MG63 (cell line): ENCODE data around the gene KCTD2. TPM values are rescaled to one million over a fixed set of nuclear protein-coding genes. Genes with fewer than 3 reads are reported as not detected.
"Not testable (repeated sequence)": the region's sequence is repeated elsewhere in the genome, so short reads cannot be mapped to it uniquely, and the experiment has no call there.

Experiments used
- DNase-seq: peaks from one replicate; pipeline ENCODE4 v3.0.0-alpha.2; 2020
- H3K27me3 ChIP-seq: fragments of 250-450 bp; sonication (Bioruptor Pico); 2 replicates; pipeline ENCODE4 v1.5.1; 2020; ENCODE audit warnings: mild to moderate bottlenecking, moderate library complexity
- H3K36me3 ChIP-seq: fragments of 250-450 bp; sonication (Bioruptor Pico); 2 replicates; pipeline ENCODE4 v1.5.1; 2020; ENCODE audit warnings: mild to moderate bottlenecking, moderate library complexity
- H3K4me3 ChIP-seq: fragments of 250-450 bp; sonication (Bioruptor Pico); 2 replicates; pipeline ENCODE4 v1.5.1; 2020; ENCODE audit warnings: mild to moderate bottlenecking, moderate library complexity
- H3K9me3 ChIP-seq: fragments of 250-450 bp; sonication (Bioruptor Pico); 2 replicates; pipeline ENCODE4 v1.5.1; 2020; ENCODE audit warnings: mild to moderate bottlenecking, moderate library complexity
- total RNA-seq: library from RNA; depleted of rRNA; stranded (reverse); fragments of >200 nt; shearing (Covaris generic); gene quantifications from 2 replicates; pipeline ENCODE4 v1.2.3, GENCODE V29; 2014; ENCODE audit warnings: low replicate concordance

Gene KCTD2
- total RNA-seq, 1 experiment from 2014 or later = 15.6 TPM

- H3K36me3 ChIP-seq = peaks cover 32% of the 10 kb centered on the region
Observed at GRCh38 chr17:75039238-75039637, 7.8 kb upstream of the KCTD2 start.

DNA sequence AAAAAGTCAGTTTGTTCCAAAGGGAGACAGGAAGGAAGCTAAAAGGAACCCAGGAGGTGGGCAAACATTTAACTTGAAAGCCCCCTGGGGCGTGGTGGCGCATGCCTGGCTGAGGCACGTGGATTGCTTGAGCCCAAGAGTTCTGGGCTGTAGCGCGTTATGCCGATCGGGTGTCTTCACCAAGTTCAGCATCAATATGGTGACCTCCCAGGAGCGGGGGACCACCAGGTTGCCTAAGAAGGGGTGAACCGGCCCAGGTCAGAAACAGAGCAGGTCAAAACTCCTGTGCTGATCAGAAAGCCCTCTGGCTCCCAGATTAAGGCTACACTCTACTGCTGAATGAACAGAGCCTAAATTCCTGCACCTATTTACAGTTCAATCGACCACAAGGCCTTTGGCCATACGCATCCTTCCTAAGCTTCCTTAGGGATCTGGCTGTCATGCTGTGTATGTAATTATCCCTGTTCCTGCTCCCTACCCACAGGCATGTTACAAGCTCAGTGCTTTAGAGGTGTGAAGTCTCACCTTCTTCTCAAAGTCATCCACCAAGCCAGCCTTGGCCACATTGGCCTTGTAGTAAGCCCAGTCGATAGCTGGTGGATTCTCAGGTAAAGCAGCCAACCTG, 5.3 kb upstream of the KCTD2 start:
- Histone ChIP-seq H3K27me3 (no peaks in the 10 kb centered on the region), H3K4me3 (no peak overlapping the region), H3K9me3 (no peaks in the 10 kb centered on the region), H3K36me3 (peaks cover 32% of the 10 kb centered on the region)
- no peak for DNase-seq

More at GRCh38 chr17:75039238-75039637, 7.8 kb upstream of the KCTD2 start:
- Histone ChIP-seq H3K27me3 (no peaks in the 10 kb centered on the region), H3K4me3 (no peak overlapping the region), H3K9me3 (no peaks in the 10 kb centered on the region)
- DNase-seq = no peak

- H3K36me3 ChIP-seq = peaks cover 28% of the 10 kb centered on the region
- H3K4me3 ChIP-seq, DNase-seq, H3K9me3 ChIP-seq, H3K27me3 ChIP-seq: not testable (repeated sequence)
Observed at GRCh38 chr17:75043789-75044188, 3.2 kb upstream of the KCTD2 start.

- DNase-seq = no peak
- Histone ChIP-seq H3K9me3 (no peaks in the 10 kb centered on the region), H3K27me3 (no peaks in the 10 kb centered on the region), H3K36me3 (peaks cover 26% of the 10 kb centered on the region), H3K4me3 (no peak overlapping the region)
Observed at GRCh38 chr17:75044716-75045115, 2.3 kb upstream of the KCTD2 start.

DNA sequence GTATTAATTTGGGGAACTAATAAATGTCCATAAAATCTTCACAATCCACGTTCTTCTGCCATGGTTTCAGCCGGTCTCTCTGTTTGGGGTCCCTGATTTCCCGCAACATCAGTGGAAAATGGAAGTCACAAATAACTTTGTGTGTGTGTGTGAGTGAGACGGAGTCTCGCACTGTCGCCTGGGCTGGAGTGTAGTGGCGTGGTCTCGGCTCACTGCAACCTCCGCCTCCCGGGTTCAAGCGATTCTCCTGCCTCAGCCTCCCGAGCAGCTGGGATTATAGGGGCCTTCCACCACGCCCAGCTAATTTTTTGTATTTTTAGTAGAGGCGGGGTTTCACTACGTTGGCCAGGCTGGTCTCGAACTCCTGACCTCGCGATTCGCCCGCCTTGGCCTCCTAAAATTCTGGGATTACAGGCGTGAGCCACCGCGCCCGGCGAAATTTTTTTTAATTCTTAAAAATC, 1.0 kb upstream of the KCTD2 start:
- H3K9me3 ChIP-seq, H3K27me3 ChIP-seq, DNase-seq: not testable (repeated sequence)
- Histone ChIP-seq H3K36me3 (peaks cover 24% of the 10 kb centered on the region), H3K4me3 (peak overlapping the region; percentile 96)

- Histone ChIP-seq H3K36me3 (peaks cover 26% of the 10 kb centered on the region), H3K4me3 (peak overlapping the region; percentile 96), H3K9me3 (no peaks in the 10 kb centered on the region), H3K27me3 (no peaks in the 10 kb centered on the region)
- peak; percentile 28 for DNase-seq
Observed at GRCh38 chr17:75047398-75048098, 523 bp downstream of the KCTD2 start.

DNA sequence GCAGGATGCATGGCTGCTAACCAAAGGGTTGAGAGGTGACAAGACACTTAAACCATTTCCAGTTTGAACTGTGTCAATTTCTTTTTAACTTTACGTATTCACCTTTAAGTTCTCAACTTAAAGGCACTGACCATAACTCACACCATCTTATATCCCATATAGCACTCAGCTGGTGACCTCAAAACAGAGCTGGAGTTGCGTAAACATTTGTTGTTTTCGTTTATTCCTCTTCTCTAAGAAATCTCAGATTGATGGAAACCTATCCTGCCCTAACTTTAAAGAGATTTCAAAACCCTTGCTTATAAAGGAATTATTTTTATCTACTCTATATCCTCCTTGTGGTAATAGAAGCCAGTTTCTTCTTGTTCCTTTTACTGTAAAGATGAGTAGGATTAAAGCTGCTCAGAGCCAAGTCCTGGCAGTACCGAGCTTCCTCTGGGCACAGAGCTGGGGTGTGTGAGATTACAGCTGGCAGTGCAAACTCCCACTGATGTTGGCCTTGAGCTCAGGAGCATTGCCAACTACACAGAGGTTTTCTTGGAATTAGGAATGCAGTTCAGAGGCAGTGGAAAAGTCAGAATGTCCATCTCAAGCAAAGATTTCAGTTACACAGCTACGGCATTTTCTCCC, 1.3 kb downstream of the KCTD2 start:
- no peaks in the 10 kb centered on the region for H3K27me3 ChIP-seq
- peaks cover 35% of the 10 kb centered on the region for H3K36me3 ChIP-seq
- H3K4me3 ChIP-seq = peak overlapping the region; percentile 96
- DNase-seq = peak; percentile 92
- H3K9me3 ChIP-seq = no peaks in the 10 kb centered on the region

- H3K4me3 ChIP-seq = no peak overlapping the region; the same call in 1 of the 2 replicates
- DNase-seq = no peak
- H3K36me3 ChIP-seq = peaks cover 39% of the 10 kb centered on the region
- no peaks in the 10 kb centered on the region for H3K27me3 ChIP-seq
- no peaks in the 10 kb centered on the region for H3K9me3 ChIP-seq
Observed at GRCh38 chr17:75049057-75049456, 2.0 kb downstream of the KCTD2 start.

- no peaks in the 10 kb centered on the region for H3K9me3 ChIP-seq
- no peaks in the 10 kb centered on the region for H3K27me3 ChIP-seq
- H3K36me3 ChIP-seq = peaks cover 44% of the 10 kb centered on the region
- no peak overlapping the region for H3K4me3 ChIP-seq
- DNase-seq = no peak
Observed at GRCh38 chr17:75049706-75050105, 2.7 kb downstream of the KCTD2 start.

DNA sequence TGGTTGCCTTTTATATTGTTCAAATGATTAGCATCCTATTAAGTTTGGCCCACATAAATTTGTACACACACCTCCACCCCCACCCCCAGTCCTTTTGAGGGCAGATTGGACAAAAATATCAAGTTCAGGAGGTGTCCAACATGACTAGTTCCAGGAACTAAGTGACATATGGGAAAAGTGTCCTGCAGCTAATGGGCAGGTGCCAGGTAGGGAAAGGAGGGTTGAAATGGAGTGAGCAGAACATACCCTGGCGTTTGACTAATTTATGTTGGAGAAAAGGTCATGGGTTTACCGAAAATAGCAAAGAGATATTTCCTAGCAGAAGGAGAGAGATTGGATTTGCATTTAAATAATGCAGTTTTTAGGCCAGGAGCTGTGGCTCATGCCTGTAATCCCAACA, 4.9 kb downstream of the KCTD2 start:
- DNase-seq = no peak
- H3K27me3 ChIP-seq = no peaks in the 10 kb centered on the region
- H3K36me3 ChIP-seq = peaks cover 52% of the 10 kb centered on the region
- H3K4me3 ChIP-seq = no peak overlapping the region
- no peaks in the 10 kb centered on the region for H3K9me3 ChIP-seq

DNA sequence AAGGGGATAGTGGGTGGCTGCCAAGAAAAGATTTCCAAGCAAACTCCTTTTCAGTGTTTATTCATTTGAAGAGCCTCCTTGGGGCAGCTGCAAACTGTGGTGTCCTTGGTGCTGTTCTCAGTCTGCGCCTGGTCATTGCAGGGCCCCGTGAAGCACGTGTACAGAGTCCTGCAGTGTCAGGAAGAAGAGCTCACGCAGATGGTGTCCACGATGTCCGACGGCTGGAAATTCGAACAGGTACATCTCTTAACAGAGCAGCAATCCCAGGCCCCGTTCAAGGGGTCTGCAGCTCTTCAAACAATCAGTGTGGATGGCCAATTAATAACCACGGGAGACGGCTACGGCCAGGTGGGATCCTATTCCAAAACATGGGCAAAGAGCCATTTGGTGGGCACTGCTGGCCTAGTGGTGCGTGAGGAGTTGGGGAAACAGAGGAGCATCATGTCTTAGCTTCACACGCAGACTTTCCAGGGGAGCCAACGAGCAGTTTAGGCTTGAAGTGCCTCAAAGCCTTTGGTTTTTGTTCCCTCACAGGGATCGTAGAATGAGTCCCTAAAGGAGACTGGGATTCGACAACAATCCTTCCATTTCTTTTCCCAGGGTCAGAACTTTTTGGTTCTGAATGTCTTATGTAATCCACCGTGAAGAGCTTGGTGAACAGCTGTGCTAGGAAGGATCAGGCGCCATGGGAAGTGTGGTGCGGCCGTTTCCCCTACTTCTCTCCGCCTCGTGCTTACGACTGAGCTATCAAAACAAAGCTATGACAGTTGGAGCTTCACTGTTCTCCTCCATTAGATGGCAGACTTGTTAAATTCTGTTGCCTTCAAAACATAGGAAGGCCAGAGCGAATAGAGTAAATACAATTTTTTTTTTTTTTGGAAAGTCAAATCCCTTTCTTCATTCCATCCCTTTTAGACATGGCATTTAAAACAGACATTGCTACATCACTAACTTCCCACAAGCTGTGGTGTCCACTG, 12.6 kb downstream of the KCTD2 start:
- no peak overlapping the region for H3K4me3 ChIP-seq
- H3K27me3 ChIP-seq = no peaks in the 10 kb centered on the region
- no peak for DNase-seq
- H3K9me3 ChIP-seq = no peaks in the 10 kb centered on the region
- peaks cover 55% of the 10 kb centered on the region for H3K36me3 ChIP-seq

- H3K9me3 ChIP-seq = no peaks in the 10 kb centered on the region
- no peak for DNase-seq
- no peaks in the 10 kb centered on the region for H3K27me3 ChIP-seq
- H3K36me3 ChIP-seq = peaks cover 46% of the 10 kb centered on the region
- H3K4me3 ChIP-seq = no peak overlapping the region
Observed at GRCh38 chr17:75060434-75061054, 13.5 kb downstream of the KCTD2 start.

GRCh38 chr17:75061055-75061438, 14.0 kb downstream of the KCTD2 start:
- H3K4me3 ChIP-seq = no peak overlapping the region
- no peaks in the 10 kb centered on the region for H3K27me3 ChIP-seq
- peaks cover 46% of the 10 kb centered on the region for H3K36me3 ChIP-seq

GRCh38 chr17:75061618-75062017, 14.6 kb downstream of the KCTD2 start:
- no peak for DNase-seq
- H3K27me3 ChIP-seq = no peaks in the 10 kb centered on the region
- peaks cover 46% of the 10 kb centered on the region for H3K36me3 ChIP-seq
- H3K4me3 ChIP-seq = no peak overlapping the region
- H3K9me3 ChIP-seq = no peaks in the 10 kb centered on the region

More at GRCh38 chr17:75061055-75061438, 14.0 kb downstream of the KCTD2 start:
- no peaks in the 10 kb centered on the region for H3K9me3 ChIP-seq
- DNase-seq = no peak

GRCh38 chr17:75063201-75063600, 16.2 kb downstream of the KCTD2 start:
- no peak overlapping the region for H3K4me3 ChIP-seq
- no peak for DNase-seq
- peaks cover 37% of the 10 kb centered on the region for H3K36me3 ChIP-seq
- H3K9me3 ChIP-seq = no peaks in the 10 kb centered on the region
- no peaks in the 10 kb centered on the region for H3K27me3 ChIP-seq

DNA sequence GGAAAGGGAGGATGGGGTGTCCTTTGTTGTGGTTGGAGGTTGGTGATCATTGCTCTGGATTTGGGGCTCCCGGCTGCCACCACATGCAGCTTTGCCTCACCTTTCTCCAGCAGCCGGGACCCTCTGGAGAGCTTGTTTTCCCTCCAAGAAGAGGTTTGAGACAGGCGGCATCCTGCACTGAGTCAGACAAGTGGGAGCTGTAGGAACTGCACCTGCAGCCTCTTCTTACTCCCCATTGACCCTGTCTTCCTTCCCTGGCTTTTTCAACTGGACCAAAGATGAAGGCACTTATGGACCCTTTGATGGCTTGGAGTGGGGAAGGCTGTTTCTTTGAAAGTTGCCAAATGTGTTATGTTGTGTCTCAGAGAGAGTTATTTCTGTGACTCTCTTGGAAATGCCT, 16.6 kb downstream of the KCTD2 start:
- Histone ChIP-seq H3K36me3 (peaks cover 37% of the 10 kb centered on the region), H3K9me3 (no peaks in the 10 kb centered on the region), H3K27me3 (no peaks in the 10 kb centered on the region), H3K4me3 (no peak overlapping the region)
- no peak for DNase-seq
